ENCODE measurements around the gene CCKAR. TPM values are rescaled to one million over a fixed set of nuclear protein-coding genes. Genes with fewer than 3 reads are reported as not detected.

CCKAR gene
- total and polyA plus RNA-seq, 2 of the 13 experiments (the other 11 are each of a cell fraction or from before 2014, with no cell fraction given): not detected

DNA sequence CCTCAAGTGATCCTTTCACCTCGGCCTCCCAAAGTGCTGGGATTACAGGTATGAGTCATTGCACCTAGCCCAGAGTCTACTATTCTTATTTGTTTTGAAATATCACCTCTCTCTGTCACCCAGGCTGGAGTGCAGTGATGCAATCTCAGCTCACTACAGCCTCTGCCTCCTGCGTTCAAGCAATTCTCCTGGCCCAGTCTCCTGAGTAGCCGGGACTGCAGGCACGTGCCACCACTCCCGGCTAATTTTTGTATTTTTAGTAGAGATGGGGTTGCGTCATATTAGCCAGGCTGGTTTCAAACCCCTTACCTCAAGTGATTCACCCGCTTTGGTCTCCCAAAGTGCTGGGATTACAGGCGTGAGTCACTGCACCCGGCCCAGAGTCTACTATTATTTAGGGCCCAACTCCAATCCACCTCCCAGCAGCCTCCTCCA, 10.3 kb upstream of the CCKAR start (continued):
- peak; percentile 93 for TF ChIP-seq CEBPG (CRISPR knock-in tag; IDR thresholded peaks at IDR 0.05)

DNA sequence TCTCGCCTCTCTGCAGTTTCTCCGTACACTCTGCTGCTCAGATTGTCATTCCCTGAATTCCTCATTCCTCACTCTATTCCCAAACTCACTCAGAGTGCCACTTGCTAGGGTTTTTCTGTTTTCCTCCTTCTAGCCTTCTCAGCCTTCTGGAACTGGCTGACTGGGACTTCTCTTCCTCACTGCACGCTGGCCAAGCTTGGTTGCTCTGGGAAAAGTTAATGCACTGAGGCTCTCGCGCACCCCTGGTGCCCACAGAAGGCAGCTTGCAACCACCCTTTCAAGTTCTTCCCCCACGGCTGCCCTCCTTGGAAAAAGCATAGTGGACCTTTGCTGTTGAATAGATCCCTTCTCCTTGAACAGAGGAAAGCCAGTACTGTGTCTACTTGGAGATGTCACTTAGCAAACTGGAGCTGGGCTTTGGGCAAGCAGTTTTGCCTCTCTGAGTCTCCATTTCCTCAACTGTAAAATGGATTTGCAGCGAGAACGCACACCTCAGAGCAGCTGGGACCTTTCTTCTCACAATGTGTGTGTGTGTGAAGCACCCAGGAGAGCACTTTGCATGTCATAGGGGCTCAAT, 6.0 kb upstream of the CCKAR start:
- peak overlapping the region; percentile 27 for H2AFZ ChIP-seq (ENCODE audit: low read length)
- 40% methylated on average over 7 of the region's 8 CpGs for WGBS (ENCODE audit: low lambda C conversion rate)
- H3K36me3 ChIP-seq (replicated peaks in 1 of 2; ENCODE audit: control insufficient read depth in 1 of 2, insufficient read depth in 2 of 2, low read length in 2 of 2): no peaks in the 10 kb centered on the region
- H3K9me3 ChIP-seq (ENCODE audit: low read length): no peaks in the 10 kb centered on the region
- no peaks in the 10 kb centered on the region for H4K20me1 ChIP-seq (ENCODE audit: insufficient read depth, low read length)
- ChIA-PET CTCF (ENCODE audit: low intra/inter-chr PET ratio, low total read pairs) (no interaction called here), POLR2A (no interaction called here)
- no peak overlapping the region for H3K9ac ChIP-seq (ENCODE audit: insufficient read depth, low read depth, low read length)
- in situ Hi-C loops (cut with HindIII; ENCODE audit: extremely low pct_ligation_motif_present, low pct_unique_long_range_greater_than_20kb) (no loop called here), intact Hi-C loops (cut with micrococcal nuclease; ENCODE audit: unreplicated experiment) (no loop called here)
- no TSS peak for BruUV-seq (replicated peaks)
- ATAC-seq (peak; percentile 82), DNase-seq (ENCODE audit: low spot score) (peak; percentile 13), FAIRE-seq (no peak)
- TF ChIP-seq PHF20 (CRISPR knock-in tag; IDR thresholded peaks at IDR 0.05): no peak
- TF ChIP-seq, protein P1, sequence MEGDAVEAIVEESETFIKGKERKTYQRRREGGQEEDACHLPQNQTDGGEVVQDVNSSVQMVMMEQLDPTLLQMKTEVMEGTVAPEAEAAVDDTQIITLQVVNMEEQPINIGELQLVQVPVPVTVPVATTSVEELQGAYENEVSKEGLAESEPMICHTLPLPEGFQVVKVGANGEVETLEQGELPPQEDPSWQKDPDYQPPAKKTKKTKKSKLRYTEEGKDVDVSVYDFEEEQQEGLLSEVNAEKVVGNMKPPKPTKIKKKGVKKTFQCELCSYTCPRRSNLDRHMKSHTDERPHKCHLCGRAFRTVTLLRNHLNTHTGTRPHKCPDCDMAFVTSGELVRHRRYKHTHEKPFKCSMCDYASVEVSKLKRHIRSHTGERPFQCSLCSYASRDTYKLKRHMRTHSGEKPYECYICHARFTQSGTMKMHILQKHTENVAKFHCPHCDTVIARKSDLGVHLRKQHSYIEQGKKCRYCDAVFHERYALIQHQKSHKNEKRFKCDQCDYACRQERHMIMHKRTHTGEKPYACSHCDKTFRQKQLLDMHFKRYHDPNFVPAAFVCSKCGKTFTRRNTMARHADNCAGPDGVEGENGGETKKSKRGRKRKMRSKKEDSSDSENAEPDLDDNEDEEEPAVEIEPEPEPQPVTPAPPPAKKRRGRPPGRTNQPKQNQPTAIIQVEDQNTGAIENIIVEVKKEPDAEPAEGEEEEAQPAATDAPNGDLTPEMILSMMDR (CRISPR knock-in tag; IDR thresholded peaks at IDR 0.05): 0 out of 2 replicates have a peak, but pooled peaks have one; percentile 16
- no peak for TF ChIP-seq TARDBP (CRISPR knock-in tag; IDR thresholded peaks at IDR 0.05)
- TF ChIP-seq HOXA7 (CRISPR knock-in tag; IDR thresholded peaks at IDR 0.05): no peak
- TF ChIP-seq CCDC6 (CRISPR knock-in tag; IDR thresholded peaks at IDR 0.05): no peak
- no peak for TF ChIP-seq ZNF839 (CRISPR knock-in tag; IDR thresholded peaks at IDR 0.05; ENCODE audit: borderline replicate concordance)
- TF ChIP-seq, protein P2, sequence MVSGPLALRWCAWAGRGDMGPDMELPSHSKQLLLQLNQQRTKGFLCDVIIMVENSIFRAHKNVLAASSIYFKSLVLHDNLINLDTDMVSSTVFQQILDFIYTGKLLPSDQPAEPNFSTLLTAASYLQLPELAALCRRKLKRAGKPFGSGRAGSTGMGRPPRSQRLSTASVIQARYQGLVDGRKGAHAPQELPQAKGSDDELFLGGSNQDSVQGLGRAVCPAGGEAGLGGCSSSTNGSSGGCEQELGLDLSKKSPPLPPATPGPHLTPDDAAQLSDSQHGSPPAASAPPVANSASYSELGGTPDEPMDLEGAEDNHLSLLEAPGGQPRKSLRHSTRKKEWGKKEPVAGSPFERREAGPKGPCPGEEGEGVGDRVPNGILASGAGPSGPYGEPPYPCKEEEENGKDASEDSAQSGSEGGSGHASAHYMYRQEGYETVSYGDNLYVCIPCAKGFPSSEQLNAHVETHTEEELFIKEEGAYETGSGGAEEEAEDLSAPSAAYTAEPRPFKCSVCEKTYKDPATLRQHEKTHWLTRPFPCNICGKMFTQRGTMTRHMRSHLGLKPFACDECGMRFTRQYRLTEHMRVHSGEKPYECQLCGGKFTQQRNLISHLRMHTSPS (CRISPR knock-in tag; IDR thresholded peaks at IDR 0.05; ENCODE audit: low read depth): no peak
- peaks cover 14% of the 10 kb centered on the region for H3K4me1 ChIP-seq (ENCODE audit: insufficient read depth, low read length)
- H3K79me2 ChIP-seq (ENCODE audit: insufficient read depth, low read length): no peaks in the 10 kb centered on the region
- no peak overlapping the region for H3K4me2 ChIP-seq (ENCODE audit: low read depth, low read length)
- peaks cover 0 to 5% of the 10 kb centered on the region in 2 experiments; a peak in 1 of 5 replicates for H3K27me3 ChIP-seq (ENCODE audit: control insufficient read depth in 1 of 2, insufficient read depth in 2 of 2, low read length in 2 of 2)
- H3K4me3 ChIP-seq (replicated peaks in 1 of 3; ENCODE audit: insufficient read depth in 1 of 3, low read depth in 2 of 3, low read length in 3 of 3): no peak overlapping the region
- no peak overlapping the region for H3K27ac ChIP-seq (ENCODE audit: extremely low read length, insufficient read depth, low read length)

All from HepG2 (cell line).